Retinal pigment epithelial cell (primary cell): ENCODE results near the gene FGG.

Source experiments
- DNase-seq: peaks from one replicate; pipeline ENCODE4 v3.0.0-alpha.2; 2010; ENCODE audit warnings: low read depth
- H3K4me3 ChIP-seq: 2 replicates; pipeline ENCODE4 v1.5.1; 2011; ENCODE audit warnings: mild to moderate bottlenecking, low read length, control low read depth, moderate library complexity
- CTCF ChIP-seq: conservative IDR thresholded peaks from 2 replicates; pipeline ENCODE4 v1.5.1; 2011; ENCODE audit warnings: low read depth, low read length, control low read depth, inconsistent platforms

FGG gene

GRCh38 chr4:154585369-154586018, 27.0 kb downstream of the FGG start:
- no peak overlapping the region for H3K4me3 ChIP-seq
- TF ChIP-seq CTCF, result no peak
- no peak for DNase-seq

GRCh38 chr4:154584259-154584658, 28.2 kb downstream of the FGG start:
- DNase-seq, result no peak
- H3K4me3 ChIP-seq, result no peak overlapping the region
- TF ChIP-seq CTCF, result no peak

- H3K4me3 ChIP-seq, result no peak overlapping the region
- TF ChIP-seq CTCF, result no peak
- DNase-seq, result no peak
Measured at GRCh38 chr4:154583677-154584076, 28.8 kb downstream of the FGG start.

- no peak for DNase-seq
- TF ChIP-seq CTCF, result no peak
- H3K4me3 ChIP-seq, result no peak overlapping the region
Measured at GRCh38 chr4:154583230-154583629, 29.2 kb downstream of the FGG start.

GRCh38 chr4:154582723-154583122, 29.7 kb downstream of the FGG start:
- DNase-seq, result no peak
- no peak overlapping the region for H3K4me3 ChIP-seq
- no peak for TF ChIP-seq CTCF

GRCh38 chr4:154579927-154580326, 32.5 kb downstream of the FGG start:
- no peak overlapping the region for H3K4me3 ChIP-seq
- TF ChIP-seq CTCF, result no peak
- DNase-seq, result no peak

GRCh38 chr4:154578919-154579318, 33.5 kb downstream of the FGG start:
- H3K4me3 ChIP-seq, result no peak overlapping the region
- no peak for DNase-seq
- TF ChIP-seq CTCF, result no peak
